Stimulated activated CD4-positive, alpha-beta T cell treated with anti-CD3 and anti-CD28 coated beads, Interleukin-12 subunit alpha, Interleukin-12 subunit beta, amount 100 ng/mL, for 24 hours (primary cell): ENCODE measurements around the gene KCNE4.

Experiments used
- DNase-seq, 2 experiments: peaks; one replicate each; pipeline ENCODE4 v3.0.0-alpha.2; 2020; ENCODE audit warnings: low read depth in 2 of 2

KCNE4 gene

DNA sequence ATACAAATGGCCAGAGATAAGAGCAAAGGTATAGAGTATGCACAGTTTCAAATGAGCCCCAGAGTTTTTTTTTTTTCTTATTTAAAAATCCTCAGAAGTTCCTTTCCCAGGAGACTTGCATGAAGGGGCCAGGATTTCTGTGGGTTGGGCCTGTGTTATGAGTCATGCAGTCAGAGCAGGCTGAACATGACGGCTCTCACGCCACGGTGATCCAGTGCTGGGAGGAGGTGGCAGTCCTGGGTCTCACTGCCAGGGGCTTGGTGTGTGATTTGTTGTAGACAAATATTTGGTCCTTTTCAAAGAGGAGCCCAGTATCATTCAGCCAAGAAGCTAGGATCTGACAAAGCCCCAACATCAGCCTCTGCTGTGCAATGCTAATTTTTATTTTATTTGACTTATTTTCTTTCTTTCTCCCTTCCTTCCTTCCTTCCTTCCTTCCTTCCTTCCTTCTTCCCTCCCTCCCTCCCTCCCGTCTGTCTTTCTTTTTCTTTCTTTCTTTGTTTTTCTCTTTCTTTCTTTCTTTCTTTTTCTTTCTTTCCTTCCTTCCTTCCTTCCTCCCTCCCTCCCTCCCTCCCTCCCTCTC is 10.4 kb upstream of the KCNE4 start:
- DNase-seq = no peak

DNA sequence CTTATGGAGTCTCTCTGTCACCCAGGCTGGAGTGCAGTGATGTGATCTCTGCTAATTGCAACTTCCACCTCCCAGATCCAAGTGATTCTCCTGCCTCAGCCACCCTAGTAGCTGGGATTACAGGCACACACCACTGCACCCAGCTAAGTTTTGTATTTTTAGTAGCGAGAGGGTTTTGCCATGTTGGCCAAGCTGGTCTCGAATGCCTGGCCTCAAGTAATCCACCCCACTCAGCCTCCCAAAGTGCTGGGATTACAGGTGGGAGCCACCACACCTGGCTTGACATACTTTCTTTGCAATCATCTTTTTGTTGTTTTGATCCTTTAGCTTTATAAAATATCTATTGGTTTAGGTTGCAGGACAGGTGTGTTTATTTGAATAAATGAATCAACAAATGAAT is 9.7 kb upstream of the KCNE4 start:
- DNase-seq = no peak

DNA sequence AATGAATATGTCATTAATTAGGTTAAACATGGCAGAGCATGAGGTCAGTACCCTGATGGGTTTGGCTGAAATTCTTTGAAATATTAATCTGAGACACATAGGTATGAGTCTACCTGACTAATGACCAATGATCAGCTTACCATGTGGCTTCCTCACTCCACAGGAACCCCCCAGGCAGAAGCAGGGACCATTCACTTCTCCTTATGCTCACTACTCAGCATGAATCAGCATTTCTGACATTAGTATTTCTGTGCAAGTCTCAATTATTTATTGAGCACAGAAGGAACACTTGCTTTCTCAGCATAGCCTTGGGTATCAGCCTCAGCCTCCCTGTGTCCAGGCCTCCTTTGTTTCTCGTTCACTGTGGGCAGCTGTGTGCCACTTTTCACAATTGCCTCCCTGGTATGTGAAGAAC is 9.3 kb upstream of the KCNE4 start:
- no peak for DNase-seq

DNA sequence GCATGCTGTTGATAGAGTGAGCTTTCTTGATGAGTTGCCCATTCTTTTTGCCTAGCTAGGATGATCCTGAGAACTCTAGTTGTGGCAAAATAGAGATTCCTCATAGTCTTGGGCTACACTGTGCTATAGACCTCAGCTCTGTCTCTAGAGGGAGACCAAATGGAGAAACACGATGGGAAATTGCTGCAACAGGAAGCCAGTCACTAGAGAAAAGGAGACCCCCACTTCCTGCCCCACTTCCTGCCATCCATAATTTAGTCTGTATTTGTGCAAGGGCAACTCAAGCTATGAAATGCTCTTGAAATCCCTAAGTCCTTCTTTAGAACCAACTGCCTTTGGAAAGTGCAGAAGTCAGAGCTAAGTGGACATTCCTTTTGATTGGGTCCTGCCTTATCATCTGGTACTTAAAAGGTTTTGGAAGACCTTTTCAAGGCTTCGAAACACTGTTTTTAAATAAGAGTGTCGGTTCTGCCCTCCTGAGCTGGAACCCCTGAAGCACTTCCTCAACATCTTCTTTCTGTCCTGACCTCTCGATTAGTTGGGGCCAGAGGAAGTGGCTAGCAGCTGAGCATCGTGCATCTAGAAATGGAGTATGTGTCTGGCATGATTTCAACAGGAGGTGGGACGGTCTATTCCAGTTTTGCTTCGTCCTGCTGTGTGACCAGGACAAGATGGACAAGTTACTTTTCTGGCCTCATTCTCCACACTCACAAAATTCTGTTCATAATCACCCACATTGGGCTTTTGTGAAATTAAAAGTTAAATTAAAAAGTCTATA is 8.6 kb upstream of the KCNE4 start:
- no peak for DNase-seq

DNA sequence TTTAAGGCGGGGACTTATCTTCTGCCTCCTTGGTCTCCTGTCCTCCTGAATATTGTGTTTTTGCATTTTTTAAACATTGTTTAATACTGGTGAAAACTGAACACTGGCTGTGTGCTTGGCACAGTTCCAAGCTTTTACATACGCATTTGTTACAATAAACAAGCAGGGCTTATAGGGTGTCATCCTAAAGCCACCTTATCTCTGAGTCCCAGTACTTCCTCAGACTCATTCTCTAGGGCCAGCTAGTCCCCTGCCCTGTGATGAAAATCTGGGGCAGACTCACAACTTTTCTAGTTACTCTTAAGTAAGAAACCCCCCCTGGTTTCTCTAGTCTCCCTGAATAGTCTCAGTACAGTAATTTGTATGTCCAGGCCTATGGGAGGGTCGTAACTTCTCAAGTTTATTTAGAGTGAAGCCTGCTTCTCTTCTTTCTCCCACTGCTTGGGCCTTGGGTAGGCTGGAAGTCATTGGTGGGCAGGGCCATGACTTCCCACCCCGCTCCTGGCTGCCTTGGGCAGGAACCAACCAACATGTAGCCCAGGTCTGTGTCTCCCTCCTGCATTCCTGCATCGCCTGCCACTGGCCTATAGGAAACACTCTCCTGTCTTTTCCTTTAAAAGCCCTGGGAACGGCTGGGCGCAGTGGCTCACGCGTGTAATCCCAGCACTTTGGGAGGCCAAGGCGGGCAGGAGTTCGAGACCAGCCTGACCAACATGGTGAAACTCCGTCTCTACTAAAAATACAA is 7.7 kb upstream of the KCNE4 start:
- DNase-seq = no peak

DNA sequence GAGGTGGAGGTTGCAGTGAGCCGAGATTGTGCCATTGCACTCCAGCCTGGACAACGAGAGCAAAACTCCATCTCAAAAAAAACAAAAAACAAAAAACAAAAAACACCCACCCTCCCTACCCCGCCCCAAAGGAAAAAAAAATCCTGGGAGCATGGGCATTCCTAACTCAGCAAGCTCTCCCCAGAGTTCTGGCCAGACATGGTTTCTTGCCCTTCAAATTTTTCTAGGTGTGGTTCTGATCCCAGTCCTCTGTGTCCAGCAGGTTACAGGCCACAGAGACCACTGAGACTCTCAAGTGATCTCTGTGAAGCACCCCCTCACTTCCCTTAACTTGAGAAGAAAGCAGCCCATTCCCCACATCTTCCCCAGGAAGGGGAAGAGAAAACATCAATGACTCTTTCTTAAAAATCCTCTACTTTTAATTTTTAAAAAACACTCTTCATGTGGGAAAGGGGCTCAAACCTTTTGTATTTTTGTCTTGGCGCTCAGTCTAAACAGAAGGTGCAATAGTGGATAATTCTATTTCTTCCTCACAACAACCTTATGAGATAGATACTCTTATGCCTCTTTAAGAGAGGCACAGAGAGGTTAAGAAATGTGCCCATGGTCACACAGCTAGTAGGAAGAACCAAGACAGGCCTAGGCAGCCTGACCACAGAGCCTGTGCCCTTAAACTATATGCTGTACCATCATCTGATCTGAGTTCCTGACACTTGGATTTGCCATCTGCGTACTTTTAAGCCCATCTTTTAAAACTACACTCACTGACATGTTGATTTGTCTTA is 6.9 kb upstream of the KCNE4 start:
- DNase-seq = no peak

DNA sequence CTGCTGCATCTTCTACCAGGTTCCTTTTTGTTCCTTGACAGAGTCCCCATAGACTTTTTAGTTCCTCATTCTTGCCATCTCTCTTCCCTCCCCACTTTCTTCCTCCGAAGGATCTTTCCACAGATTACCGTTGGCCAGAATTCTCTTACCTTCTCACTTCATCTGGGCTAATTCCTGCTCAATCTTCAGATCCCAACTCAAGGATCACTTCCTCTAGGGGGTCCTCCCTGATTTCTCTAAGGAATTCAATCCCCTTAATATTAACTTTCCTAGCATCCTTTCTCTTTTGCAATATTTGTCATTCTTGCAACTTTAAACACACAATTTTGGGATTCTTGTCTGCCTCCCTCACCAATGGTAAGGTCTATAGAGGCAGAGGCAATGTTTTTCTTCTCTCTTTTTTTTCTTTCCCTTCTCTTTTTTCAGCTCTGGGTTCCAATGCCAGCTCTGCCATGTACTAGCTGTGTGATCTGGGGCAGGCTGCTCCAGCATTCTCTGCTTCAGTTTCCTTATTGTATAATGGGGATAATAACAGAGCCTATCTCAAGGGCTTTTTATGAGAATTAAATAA is 5.4 kb upstream of the KCNE4 start:
- no peak for DNase-seq

DNA sequence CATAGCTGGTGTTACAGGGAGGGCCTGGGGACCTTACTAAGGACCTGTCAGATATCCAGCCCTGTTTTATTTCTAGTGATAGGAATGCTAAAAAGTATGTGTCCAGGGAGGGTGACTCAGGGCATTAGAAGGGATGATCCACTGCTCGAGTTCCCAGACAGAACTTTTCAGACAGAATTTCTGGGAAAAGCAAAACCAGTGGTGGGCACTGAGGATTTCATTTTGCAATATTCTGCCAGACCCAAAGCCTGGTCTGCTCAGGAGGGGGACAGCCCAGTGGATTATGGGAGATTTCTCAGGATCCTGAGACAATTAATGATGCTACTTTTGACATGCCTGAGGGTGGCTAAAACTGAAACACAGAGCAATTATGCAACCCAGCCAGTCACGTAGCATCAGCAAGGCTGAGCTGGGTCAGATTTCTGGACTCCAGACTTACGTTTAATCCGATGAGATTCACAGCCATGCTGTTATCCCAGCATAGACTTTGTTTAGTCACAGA is 4.7 kb upstream of the KCNE4 start:
- DNase-seq = no peak

DNA sequence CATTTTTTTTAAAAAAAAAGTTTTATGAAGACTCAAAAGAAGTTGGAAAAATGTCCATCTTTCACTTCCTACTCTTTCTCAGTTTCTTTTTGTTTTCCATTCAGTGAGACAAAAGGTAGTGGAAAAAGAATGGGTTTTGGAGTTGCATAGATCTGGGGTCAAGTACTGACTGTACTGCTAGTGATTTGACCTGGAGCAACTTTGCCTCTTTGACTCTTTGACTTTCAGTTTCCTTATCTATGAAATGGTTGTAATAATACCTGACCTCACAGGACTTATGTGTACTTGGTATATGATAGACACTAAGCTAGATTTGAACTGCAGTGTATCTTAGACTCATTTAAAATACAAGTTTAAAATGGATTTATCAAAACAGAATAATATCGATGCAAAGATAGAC is 3.5 kb upstream of the KCNE4 start:
- no peak for DNase-seq

DNA sequence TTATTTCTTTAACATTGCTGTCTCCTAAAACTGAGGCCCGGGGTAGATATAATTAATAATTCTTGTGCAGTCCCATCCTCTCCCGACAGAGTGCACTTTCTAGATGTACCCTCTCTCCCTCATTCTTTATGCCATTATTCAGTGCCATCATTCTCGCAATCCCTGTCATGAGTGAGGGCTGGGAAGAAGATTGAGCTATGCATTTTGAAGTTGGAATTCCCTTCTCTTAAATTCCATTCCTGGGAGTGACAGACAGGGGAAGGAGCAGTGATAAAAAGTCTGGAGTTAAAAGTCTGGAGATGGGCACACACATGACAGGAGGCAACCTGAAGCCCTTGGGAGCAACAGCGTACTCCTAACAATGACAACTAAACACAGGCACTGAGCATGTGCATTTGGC is 2.6 kb upstream of the KCNE4 start:
- DNase-seq = no peak

DNA sequence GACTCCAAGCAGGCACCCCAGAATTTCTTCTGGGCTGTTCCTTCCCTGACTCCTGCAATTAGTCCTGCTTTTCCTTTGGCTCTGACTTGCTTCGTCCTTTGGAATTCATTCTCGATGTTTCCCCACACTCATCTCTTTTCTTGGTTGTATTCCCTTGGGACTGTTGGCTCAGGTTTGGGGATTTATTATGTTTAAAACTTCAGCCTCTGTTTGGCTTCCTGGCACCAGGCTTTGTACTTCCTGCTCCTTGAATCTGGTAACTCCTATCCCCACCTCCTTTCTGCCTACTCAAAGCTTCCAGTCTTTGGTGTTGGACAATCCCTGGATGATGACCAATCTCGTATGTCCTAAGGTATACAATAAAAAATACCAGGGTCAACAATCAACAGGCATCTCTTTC is 1.8 kb upstream of the KCNE4 start:
- DNase-seq = no peak

DNA sequence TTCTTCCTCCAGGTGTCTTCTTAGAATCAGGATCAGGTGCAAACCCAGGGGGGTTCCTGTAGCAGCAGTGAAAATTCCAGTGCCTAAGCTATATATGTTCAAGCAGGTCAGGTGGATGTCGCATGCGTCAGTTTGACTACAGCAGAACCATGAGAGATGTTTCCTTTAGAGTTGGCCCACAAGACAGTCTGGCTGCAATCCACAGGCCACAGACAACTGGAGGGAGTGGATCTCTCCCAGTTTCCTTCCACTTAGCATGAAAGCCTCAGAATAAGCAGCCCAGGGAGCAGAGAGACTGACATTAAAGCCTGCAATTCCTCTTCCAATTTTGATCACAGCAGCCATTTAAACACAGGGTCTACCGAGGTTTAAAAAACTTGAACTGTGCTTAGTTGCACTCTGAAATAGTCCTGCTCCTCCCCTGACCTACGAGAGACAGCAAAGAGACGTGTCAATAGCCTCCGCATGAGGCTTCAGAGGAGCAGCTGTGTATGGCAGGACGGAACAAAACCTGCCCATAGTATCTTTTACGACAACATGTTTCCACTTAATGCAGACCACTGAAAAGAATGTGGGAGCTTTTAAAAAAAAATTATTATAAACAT is 988 bp upstream of the KCNE4 start:
- no peak for DNase-seq

DNA sequence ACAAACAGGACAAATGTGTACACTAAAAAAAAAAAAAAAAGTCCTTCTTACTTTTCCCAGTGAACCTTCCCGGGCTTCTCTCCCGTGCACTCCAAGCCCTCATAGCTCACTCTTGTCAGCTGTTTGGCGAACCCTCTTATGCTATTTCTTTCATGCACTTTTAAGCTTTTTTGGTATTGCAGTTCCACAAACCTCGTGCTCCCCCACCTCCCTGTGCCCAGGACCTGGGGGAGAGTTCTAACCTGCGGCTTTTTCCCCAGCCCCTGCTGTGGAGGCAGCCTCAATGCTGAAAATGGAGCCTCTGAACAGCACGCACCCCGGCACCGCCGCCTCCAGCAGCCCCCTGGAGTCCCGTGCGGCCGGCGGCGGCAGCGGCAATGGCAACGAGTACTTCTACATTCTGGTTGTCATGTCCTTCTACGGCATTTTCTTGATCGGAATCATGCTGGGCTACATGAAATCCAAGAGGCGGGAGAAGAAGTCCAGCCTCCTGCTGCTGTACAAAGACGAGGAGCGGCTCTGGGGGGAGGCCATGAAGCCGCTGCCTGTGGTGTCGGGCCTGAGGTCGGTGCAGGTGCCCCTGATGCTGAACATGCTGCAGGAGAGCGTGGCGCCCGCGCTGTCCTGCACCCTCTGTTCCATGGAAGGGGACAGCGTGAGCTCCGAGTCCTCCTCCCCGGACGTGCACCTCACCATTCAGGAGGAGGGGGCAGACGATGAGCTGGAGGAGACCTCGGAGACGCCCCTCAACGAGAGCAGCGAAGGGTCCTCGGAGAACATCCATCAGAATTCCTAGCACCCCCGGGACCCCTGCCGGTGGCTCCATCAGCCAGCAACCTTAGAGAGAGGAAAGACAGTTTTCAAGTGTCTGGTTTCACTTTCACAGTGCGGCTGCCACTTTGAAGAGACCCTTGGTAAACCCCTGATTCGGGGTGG is 826 bp downstream of the KCNE4 start:
- DNase-seq = no peak

DNA sequence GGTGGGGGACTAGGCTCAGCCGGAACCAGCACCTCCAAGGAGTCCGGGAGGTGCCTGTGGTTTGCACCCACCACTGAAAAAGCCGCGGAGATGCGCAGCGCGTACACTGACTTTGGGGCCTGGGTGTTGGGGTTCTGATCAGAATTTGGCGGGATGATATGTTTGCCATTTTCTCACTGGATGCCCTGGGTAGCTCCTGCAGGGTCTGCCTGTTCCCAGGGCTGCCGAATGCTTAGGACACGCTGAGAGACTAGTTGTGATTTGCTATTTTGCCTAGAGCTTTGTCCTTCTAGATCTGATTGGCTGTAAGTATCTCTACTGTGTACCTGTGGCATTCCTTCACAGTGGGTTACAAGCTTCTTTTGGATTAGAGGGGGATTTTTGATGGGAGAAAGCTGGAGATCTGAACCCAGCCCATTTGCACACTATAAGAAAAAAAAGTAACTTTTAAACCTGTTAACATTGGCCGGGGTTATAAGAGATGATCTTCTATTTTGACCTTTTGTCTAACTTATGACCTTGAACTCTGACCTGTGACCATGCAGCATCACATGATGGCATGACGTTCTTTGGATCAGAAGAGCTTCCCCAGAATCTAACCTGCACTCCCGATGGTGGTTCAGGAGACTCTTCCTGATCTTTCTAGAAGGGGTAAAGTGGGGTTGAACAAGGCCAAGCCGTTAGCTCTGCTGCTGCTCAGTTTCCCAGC is 1.6 kb downstream of the KCNE4 start:
- DNase-seq = no peak

DNA sequence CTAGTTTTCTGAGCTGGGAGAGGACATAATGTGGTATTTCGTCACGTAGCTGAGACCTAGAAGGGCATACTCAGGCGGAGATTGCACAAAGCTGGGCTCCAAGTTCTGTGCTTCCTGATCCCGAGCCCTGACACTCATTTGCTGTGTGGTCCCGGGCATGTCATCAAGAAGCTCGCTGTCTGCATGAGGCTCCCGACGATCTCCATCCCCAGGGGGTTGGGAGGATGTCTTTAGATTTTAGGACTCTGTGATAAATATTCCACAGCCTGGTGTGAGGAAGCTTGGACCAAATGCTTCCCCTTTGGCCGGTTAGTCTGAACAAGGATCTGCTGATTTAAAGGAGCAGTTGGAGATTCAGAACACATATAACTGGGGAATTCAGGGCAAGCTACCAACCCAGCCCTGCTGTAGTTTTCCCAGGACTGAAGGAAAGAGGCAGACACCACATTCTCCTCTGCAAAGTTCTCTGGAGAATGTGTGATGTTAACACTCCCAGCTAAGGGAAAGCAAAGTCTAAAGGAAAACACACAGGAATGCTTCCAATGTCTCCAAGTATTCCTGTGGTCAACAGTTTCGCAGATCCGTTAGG is 2.3 kb downstream of the KCNE4 start:
- no peak for DNase-seq

DNA sequence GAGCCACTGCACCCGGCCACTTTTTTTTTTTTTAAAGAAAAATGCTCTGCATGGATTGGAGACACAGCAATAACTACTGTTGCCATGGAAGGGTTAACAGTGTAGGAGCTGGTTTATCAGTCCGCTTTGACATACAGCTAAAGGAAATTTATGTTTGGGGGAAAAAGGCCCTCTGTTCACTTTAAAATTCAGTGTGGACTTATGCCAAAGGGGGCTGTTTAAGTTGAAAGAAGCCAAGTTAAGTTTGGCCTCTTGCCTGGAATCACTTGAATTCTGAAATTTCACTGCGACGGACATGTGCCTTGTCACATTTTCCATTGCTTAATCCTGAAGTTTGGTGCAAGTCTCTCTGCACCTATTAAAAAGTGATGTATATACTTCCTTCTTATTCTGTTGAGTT is 3.1 kb downstream of the KCNE4 start:
- DNase-seq = no peak

DNA sequence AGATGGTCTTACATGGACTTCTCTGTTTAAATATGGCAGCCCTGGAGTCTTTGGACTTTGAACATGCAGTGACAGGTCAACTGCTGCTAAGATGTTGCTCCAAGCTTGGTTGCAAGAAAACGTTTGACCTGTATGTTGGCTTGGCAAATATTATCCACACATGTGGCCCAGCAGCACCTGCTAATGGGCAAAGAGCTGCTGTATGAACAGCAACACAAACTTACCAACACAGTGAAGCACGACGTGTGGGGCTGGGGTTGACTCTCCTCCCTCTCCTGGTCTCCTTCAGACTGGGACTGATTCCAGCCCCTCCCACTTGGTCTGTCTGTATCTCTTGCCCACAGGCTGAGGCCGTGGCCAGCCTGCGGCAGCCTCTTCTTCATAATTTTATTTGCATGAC is 3.8 kb downstream of the KCNE4 start:
- DNase-seq = no peak

DNA sequence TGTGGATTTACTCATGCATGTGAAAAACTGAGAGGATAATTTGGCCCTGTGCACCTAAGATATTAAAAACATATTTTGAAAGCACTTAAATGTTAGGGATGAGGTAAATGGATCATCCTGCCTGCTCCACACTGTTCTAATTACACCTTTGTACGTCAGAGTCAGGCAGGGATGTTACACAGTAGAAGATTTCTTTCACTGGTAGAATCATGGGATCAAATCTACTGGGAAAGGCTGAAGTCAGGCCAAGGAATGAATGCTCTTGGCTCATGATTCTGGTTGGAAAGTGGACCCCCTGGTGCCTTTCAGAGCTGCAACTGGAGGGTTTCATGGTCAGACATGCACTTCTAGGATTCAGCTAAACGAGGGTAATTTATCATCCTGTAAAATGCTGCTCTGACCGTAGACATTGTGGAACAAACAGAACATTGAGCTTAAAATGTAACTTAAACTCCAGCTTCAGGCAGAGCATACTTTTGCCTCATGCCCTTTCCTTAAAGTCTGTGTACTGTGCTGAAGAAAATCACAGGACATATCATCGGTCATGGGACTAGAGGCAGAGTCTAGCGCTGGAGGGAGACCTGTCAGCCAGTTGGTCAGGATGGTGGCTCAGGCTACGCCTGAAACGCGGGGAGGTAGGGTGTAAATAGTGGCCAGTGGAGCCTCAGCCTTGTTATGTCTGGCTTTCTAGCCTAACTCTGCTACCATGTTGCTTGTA is 4.9 kb downstream of the KCNE4 start:
- no peak for DNase-seq

DNA sequence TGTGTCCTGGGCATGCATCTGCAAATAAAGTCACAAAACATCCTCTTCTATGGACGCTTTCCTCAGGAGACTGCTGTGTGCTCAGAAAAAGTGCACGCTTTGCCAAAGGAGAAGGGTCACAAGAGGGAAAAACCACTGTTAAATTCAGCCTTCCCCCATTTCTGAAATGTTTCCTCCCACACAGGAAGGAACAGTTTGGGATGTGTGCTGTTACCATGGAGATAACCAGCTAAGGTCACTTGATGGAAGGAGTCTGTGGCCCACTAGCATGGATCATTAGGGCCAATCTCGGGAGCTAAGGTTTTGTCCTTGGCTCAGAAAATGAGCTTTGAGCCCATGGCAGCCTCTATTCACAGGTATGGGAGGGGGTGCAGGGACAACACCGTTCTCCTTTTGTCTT is 5.6 kb downstream of the KCNE4 start:
- DNase-seq = no peak
